ENCODE data around the gene CCR7.

CCR7 gene

GRCh38 chr17:40551879-40552768, 13.1 kb downstream of the CCR7 start:
- no peak for TF ChIP-seq CTCF (IDR thresholded peaks at IDR 0.05; ENCODE audit: insufficient read depth, low read depth, low read length, missing control alignments)
- no peak for DNase-seq (ENCODE audit: low read depth)

GRCh38 chr17:40551091-40551878, 14.0 kb downstream of the CCR7 start:
- H3K4me3 ChIP-seq (ENCODE audit: low read length), result no peak overlapping the region
- DNase-seq (ENCODE audit: low read depth), result peak; percentile 78

More at GRCh38 chr17:40551879-40552768, 13.1 kb downstream of the CCR7 start:
- H3K4me3 ChIP-seq (ENCODE audit: low read length), result no peak overlapping the region

GRCh38 chr17:40550608-40551007, 14.7 kb downstream of the CCR7 start:
- TF ChIP-seq CTCF (IDR thresholded peaks at IDR 0.05; ENCODE audit: insufficient read depth, low read depth, low read length, missing control alignments), result no peak
- H3K4me3 ChIP-seq (ENCODE audit: low read length), result no peak overlapping the region

More at GRCh38 chr17:40551091-40551878, 14.0 kb downstream of the CCR7 start:
- TF ChIP-seq CTCF (IDR thresholded peaks at IDR 0.05; ENCODE audit: insufficient read depth, low read depth, low read length, missing control alignments), result peak; percentile 3

GRCh38 chr17:40548982-40549685, 16.1 kb downstream of the CCR7 start:
- no peak overlapping the region for H3K4me3 ChIP-seq (ENCODE audit: low read length)
- peak; percentile 33 for DNase-seq (ENCODE audit: low read depth)
- TF ChIP-seq CTCF (IDR thresholded peaks at IDR 0.05; ENCODE audit: insufficient read depth, low read depth, low read length, missing control alignments), result no peak

More at GRCh38 chr17:40550608-40551007, 14.7 kb downstream of the CCR7 start:
- no peak for DNase-seq (ENCODE audit: low read depth)

GRCh38 chr17:40548491-40548981, 16.7 kb downstream of the CCR7 start:
- TF ChIP-seq CTCF (IDR thresholded peaks at IDR 0.05; ENCODE audit: insufficient read depth, low read depth, low read length, missing control alignments), result no peak
- H3K4me3 ChIP-seq (ENCODE audit: low read length), result no peak overlapping the region
- no peak for DNase-seq (ENCODE audit: low read depth)

- no peak for DNase-seq (ENCODE audit: low read depth)
- no peak for TF ChIP-seq CTCF (IDR thresholded peaks at IDR 0.05; ENCODE audit: insufficient read depth, low read depth, low read length, missing control alignments)
- H3K4me3 ChIP-seq (ENCODE audit: low read length), result no peak overlapping the region
Observed at GRCh38 chr17:40547785-40548478, 17.3 kb downstream of the CCR7 start.
